ENCODE measurements around the gene RNF217.
"Not testable (repeated sequence)": the region's sequence is repeated elsewhere in the genome, so short reads cannot be mapped to it uniquely, and the experiment has no call there.

The RNF217 gene

GRCh38 chr6:125066964-125067363 is 104.7 kb downstream of the RNF217 start:
- DNase-seq: no peak

- DNase-seq: no peak
Observed at GRCh38 chr6:125067552-125067951, 105.3 kb downstream of the RNF217 start.

- DNase-seq: no peak
Observed at GRCh38 chr6:125073071-125073470, 110.8 kb downstream of the RNF217 start.

GRCh38 chr6:125074120-125074519 is 111.9 kb downstream of the RNF217 start:
- DNase-seq: no peak

- not testable (repeated sequence) for DNase-seq
Observed at GRCh38 chr6:125075073-125075472, 112.8 kb downstream of the RNF217 start.

GRCh38 chr6:125075741-125076481 is 113.7 kb downstream of the RNF217 start:
- DNase-seq: no peak

GRCh38 chr6:125076482-125076742 is 114.2 kb downstream of the RNF217 start:
- DNase-seq: no peak

GRCh38 chr6:125077453-125077852 is 115.2 kb downstream of the RNF217 start:
- no peak for DNase-seq

- DNase-seq: no peak
Observed at GRCh38 chr6:125078602-125079321, 116.5 kb downstream of the RNF217 start.

- no peak for DNase-seq
Observed at GRCh38 chr6:125082908-125083683, 120.9 kb downstream of the RNF217 start.

GRCh38 chr6:125083684-125083990 is 121.4 kb downstream of the RNF217 start:
- no peak for DNase-seq

GRCh38 chr6:125086716-125087115 is 124.5 kb downstream of the RNF217 start:
- DNase-seq: no peak

GRCh38 chr6:125088963-125089362 is 126.7 kb downstream of the RNF217 start:
- no peak for DNase-seq

GRCh38 chr6:125094563-125094962 is 132.3 kb downstream of the RNF217 start:
- no peak for DNase-seq

GRCh38 chr6:125095580-125096301 is 133.5 kb downstream of the RNF217 start:
- DNase-seq: no peak

- no peak for DNase-seq
Observed at GRCh38 chr6:125097186-125097585, 134.9 kb downstream of the RNF217 start.

GRCh38 chr6:125098253-125098652 is 136.0 kb downstream of the RNF217 start:
- no peak for DNase-seq

- DNase-seq: peak; percentile 58
Observed at GRCh38 chr6:125099211-125100073, 137.2 kb downstream of the RNF217 start.

GRCh38 chr6:125100074-125100652 is 137.9 kb downstream of the RNF217 start:
- DNase-seq: no peak

- DNase-seq: no peak
Observed at GRCh38 chr6:125101128-125101527, 138.9 kb downstream of the RNF217 start.

- no peak for DNase-seq
Observed at GRCh38 chr6:125101631-125102030, 139.4 kb downstream of the RNF217 start.

GRCh38 chr6:125102411-125102810 is 140.2 kb downstream of the RNF217 start:
- DNase-seq: no peak
